Pons (tissue), 1 donor: ENCODE measurements around the gene PTPRM.

Experiments
- DNase-seq: peaks from one replicate; pipeline ENCODE4 v3.0.0-alpha.2; 2016; ENCODE audit warnings: low spot score

Gene PTPRM

DNA sequence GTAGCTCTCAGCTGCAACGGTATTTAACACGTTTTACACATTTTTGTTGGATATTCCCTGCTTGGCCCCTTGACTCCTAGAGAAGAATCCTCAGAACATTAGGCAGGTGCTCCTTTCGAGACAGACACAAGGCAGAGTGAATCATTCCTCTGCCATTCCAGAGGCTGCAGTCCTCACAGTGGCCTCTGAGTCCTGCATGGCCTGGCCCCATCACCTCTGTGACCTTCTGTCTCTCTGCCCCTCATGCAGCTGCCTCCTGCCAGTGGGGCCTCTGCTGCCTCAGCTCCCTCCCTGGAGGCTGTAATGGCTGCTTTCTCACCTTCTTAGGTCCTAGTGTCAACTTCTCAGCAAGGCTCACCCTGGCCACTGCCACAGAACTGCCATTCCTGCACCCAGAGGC, 101.3 kb downstream of the PTPRM start:
- no peak for DNase-seq

DNA sequence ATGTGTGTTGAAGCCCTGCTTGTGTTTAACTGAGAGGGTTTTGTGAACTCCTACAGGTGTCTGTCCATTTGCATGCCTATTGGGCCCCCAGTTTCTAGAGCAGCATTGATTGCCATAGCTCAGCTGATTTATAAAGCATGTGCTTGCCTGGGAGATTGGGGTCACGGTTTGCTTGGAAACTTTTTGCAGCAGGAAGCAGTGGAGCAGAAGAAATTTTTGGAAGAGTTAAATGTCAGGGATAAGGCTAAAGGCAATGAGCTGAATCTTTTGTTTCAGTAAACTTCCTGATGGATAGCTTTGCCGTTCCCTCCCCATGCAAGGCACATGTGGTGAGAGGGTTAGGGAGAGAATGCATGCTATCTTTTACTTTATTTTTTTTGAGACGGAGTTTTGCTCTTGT, 102.2 kb downstream of the PTPRM start:
- DNase-seq: no peak

DNA sequence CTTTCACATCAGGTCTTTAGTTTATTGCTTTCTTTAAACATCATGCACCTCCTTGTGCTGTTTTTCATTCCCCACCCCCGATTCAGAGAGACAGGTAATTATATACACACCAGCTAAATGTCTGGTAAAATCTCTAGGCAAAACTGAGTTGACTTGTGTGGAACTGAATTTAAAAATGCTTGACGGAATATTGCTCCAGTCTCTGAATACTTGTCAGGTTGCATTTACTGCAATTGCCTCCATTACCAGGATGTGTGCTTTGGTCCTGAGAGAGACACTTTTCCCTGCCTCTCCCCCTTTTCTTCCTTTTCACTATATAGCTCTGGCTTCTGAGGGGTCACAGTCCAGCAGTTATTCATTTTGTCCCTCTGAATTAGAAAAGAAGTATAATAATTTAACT, 104.0 kb downstream of the PTPRM start:
- DNase-seq: no peak

DNA sequence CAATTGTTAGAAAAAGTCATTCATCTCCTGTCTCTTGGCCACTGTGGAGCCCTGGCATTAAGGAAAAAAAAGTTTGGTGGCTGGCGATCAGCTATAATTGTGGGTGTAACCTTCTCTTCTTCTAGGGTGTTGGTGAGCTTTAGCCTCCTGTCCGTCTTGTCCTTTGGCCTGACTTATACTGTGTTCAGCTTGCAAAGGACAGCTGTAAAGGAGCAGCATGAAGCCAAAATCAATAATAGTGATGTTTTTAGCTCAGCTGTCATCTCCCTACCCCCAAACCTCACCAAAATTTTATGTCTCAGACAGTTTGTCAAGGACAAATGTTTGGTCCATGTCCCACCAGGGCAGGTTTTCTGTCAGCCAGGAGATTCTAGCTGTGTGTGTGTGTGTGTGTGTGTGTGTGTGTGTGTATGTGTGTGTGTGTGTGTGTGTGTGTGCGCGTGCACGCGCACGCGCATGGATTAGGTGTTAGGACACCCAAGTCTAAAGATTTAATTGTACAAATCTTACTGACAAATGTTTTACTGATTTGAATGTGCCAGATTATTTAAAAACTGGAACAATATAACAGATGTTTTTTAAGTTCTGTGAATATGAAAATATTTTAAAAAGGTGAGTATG, 109.2 kb downstream of the PTPRM start:
- DNase-seq: no peak

DNA sequence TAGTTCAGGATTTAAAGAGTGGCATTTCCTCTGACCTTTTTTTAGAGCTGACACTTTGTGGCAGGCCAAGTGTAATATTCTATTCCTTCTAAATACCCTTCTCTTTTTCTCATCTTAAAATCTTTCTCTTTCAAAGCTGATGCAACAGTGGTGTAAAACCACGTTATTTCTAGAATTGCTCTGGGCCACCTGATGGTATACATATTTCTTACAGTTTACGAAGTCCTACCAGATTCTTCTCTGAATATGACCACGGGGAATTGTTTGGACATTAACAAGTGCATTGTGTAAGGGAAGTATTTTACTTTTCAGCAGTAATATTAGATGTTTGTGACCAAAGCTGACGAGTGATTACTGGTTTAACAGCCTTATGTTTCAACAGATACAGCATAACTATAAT, 109.9 kb downstream of the PTPRM start:
- no peak for DNase-seq

DNA sequence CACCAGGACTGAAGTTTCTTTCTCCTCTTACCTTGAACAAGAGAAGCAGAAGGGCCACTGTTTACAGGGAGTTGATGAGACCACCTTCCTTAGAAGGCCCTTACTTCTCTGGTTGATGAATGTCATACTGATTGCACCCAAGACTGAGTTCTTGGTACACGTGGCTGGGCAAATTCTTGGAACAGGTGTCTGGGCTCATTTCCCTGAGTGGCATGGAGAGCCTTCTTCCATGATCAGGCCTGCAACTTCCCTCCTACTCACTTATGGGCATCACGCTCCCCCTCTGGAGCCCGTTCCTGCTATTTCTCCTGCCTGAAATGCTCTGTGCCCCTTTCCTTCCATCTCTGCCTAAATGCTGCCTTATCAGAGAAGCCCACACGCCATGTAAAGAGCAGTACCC, 110.3 kb downstream of the PTPRM start:
- DNase-seq: no peak

DNA sequence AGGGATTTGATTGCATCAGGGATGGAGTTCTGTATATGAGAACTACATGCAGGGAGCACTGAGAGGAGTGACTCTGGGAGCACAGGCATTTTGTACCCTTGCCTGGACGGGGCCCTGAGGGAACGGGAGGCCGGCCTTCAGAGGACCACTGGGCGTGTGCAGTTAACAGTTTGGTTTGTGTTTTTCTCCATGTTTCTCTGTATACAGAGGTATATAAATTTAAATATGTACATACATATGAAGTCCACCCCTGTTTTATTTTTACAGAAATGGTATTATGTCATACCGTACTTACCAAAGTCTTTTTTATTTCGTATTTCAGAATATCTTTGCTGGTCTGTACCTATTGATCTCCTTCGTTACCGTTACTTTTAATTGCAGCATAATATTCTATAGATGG, 111.3 kb downstream of the PTPRM start:
- DNase-seq: no peak

DNA sequence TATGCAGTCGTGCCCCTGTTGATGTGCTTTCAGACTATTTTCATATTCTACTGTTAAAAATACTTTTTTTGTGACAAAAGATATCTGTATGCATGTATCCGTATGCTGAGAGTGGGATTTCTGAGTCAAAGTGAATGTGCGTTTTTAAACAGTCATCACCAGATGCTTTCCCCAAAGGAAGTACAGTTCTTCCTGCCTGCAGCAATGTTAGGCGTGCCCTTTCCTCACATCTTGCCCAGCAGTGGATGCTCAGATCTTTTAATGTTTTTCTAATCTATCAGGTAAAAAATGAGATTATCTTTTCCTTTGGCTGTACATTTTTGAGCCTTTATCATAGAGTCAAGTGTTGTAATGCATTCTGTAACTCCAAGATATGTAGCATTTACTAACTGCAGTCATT, 111.7 kb downstream of the PTPRM start:
- no peak for DNase-seq

DNA sequence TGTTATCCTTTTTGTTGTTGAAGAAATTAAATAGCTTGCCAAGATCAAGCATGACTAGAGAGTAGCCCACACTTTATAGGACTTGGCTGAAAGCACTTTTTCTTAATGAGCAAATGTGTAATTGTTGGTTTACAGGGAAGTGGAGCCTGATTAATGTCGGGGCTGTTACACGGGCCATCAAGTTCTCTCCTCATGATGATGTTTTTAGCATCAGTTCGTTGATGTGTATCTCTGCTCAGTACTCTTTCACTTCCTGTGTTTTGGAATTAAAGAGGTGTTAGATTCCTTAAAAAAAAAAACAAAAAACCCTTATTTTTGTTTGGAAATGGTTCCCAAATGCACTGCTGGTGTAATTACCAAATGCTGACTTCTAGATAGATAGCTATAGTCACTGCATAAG, 114.2 kb downstream of the PTPRM start:
- DNase-seq: no peak

DNA sequence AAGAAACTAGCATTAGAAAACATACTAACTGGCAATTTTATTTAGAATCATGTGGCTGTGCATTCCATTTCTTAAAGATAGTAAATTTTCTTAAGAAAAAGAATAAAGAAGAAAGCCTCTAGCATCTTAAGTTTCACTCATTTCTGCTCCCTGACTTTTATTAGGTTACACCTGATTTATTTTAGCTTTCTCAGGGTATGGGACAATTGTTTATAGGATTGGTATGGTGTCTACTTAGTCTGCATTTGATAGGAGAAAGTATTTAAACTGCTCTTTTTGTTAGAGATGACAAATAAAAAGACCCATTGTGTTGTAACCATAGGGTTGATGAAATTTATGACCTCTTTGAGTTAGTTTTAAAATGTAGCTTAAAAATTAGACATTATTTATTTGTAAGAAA, 115.2 kb downstream of the PTPRM start:
- DNase-seq: no peak

DNA sequence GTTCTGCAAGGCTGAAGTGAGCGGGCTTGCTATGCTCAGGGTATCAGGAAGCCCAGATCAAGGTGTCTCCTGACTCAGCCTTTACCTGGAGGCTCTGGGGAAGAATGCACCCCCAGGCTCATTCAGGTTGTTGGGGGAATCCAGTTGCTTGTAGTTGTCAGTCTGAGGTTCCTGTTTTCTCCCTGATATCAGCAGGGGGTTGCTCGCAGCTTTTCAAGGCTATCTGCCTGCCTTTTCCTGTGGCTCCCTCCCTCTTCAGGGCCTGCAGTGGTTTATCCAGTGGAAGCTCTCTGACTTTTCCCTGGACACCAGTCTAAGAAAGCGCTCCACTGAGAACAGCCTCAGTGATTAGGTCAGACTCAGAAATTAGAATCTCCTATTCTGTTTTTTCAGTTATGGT, 116.6 kb downstream of the PTPRM start:
- DNase-seq: no peak

DNA sequence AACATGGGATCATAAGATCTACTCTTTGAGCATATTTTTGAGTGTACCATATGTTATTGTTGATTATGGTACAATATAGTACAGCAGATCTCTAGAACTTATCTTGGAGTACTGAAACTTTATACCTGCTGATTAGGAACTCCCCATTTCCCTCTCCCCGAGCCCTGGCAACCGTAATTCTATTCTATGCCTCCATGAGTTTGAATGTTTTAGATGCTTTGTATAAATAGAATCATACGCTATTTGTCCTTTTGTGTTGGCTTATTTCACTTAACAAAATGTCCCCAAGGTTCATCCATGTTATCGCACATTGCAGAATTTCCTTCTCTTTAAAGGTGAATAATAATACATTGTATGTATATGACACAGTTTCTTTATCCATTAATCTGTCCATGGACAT, 117.2 kb downstream of the PTPRM start:
- DNase-seq: no peak

DNA sequence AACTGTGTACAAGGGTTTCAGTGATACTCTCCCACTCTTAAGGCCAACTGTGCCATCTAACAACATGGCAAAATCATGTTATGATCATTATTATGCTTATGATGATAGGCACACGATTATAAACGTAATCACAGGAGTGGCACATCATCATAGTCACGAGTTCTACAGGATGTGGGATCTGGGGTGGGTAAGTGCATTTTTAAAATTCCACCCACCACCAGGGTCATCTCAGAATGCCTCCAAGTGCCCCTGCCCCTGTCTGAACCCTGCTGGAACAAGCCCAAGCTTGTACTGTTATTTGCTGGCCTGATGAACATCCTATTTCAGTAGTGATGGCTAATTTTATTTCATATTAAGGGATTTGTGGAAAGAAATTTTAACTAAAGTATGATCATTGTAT, 117.8 kb downstream of the PTPRM start:
- DNase-seq: no peak

DNA sequence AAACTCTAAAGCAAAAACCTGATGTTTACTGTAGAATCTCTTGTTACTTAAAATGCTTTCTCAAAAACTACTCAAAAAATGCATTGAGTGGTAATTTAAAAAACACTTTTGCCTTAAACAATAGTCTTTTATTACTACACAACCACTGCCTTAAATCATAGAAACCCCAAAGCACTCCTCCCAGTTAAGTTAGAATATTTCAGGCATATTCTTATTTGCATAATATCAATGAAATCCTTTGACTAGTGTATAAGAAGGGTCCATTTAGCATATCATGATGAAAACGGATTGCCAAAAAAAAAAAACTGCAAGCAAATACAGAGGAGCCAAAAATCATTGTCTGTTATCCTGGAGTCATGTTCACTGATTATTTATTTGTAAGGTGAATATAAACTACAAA, 119.2 kb downstream of the PTPRM start:
- DNase-seq: no peak

DNA sequence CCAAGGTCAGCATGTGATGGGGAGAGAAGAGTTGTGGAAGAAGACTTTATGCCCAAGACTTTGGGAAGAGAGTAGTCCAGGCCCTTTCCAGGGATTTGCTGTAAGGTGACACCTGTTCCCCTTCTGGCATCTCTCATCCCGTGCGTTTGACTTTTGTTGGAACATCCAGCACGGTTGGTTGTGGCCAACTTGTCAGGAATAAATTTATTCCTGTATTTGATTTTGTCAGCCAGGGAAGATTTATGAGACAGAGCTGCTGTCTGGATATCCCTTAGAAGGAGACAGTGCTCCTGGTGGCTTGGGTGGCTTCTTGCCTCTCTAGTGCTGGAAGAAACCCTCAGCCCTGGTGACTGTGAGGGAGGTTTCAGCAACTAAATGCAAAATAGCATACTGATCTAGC, 121.5 kb downstream of the PTPRM start:
- DNase-seq: no peak

DNA sequence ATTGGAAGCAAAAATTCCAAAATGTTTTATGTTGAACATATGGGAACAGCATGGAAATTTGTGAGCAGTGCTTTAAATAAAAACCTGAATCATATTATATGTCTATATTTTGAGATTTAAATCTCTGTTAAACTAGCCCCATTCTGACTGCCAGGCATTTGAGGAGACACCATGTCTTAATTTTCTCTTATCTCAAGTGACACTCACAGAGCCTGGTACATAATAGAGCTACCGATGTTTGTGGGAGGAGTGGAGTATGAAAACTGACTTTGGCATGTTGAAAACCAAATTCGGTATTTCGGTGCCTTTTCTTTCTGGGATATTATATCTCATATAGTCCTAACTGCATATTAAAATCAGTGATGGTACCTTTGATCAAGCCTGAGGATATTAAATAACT, 124.1 kb downstream of the PTPRM start:
- no peak for DNase-seq

DNA sequence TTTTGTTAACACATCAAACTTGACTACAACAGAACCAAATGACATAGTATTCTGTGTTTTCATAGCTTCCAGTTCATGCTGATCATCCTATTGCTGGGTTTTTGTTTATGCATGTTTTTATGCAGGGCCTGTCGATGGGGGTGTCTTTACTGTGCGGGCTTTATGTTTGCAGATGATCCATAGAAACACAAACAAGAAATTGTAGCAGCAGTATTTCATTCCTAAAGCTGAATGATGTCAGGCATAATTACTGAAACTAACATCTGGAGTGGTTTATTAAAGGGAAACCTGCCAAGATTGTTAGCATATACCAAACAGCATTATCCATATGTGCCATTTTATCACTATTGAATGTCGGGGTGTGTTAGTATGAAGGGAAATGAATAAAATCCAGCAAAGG, 129.7 kb downstream of the PTPRM start:
- no peak for DNase-seq

DNA sequence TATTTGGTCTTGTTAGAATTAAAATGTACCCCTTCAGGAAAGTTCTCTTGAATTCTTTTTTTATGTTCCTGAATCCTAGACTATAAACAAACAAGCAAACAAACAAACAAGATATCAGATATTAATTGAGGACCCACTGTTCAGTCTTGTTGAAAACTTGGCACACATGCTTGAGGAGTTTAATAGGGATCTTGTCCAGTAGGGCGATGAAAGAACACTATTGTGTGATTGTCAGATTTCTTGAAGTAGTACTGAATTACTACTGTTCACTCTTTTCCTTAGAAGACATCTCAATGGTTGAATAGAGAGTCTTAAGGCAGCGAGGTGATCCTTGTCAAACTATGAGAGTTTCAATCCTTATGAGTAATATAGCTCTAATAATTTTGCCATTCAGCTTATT, 130.2 kb downstream of the PTPRM start:
- no peak for DNase-seq

DNA sequence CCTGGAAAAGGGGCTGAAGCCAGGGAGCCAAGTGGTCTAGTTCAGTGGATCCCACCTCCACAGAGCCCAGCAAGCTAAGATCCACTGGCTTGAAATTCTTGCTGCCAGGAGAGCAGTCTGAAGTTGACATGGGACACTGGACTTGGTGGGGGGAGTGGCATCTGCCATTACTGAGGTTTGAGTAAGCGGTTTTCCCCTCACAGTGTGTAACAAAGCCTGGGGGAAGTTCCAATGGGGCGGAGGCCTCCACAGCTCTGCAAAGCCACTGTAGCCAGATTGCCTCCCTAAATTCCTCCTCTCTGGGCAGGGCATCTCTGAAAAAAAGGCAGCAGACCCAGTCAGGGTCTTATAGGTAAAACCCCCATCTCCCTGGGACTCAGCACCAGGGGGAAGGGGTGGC, 144.4 kb downstream of the PTPRM start:
- DNase-seq: no peak

DNA sequence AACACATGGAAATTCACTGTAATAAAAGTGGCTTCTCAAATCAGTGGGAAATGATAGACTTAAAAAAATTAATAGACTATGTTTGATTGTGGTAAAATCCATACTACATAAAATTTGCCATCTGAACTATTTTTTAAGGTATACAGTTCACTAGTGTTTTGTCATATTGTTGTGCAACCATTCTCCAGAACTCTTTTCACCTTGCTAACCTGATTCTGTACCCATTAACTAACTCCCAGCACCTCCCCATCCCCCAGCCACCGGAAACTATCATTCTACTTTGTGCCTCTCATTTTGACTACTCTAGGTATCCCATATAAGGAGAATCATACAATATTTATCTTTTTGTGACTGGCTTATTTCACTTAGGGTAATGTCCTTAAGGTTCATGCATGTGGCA, 153.3 kb downstream of the PTPRM start:
- no peak for DNase-seq

DNA sequence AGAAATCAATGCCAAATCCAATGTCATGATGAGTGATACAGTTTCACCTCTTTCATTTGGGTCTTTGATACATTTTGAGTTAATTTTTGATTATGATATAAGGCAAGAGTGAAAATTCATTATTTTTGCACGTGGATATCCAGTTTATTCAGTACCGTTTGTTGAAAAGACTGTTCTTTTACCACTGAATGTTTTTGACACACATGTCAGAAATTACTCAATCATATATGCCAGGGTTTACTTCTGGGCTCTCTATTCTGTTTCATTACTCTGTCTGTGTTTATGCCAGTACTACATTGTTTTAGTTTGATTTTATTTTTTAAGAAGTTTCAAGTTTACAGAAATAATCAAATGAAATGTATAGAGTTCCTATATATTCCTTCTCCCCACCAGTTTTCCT, 154.4 kb downstream of the PTPRM start:
- no peak for DNase-seq

DNA sequence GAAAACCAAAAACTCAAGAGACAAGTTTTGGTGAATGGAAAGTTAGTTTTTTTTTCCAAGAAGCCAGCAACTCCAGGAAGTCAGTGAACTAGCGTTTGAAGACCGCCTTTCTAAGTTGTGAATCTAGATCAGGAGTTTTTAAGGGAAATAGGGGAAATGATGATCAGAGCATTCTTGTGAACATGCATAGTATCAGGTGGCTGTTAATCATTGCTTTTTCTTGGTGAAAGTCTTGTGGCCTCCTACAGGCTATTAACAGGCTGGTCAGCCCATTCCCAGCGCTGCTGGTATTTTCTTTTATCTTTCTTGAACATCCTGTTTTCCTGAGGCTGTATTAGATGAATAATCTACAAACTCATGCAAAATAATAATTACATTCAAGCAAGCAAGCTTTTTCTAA, 155.8 kb downstream of the PTPRM start:
- no peak for DNase-seq

DNA sequence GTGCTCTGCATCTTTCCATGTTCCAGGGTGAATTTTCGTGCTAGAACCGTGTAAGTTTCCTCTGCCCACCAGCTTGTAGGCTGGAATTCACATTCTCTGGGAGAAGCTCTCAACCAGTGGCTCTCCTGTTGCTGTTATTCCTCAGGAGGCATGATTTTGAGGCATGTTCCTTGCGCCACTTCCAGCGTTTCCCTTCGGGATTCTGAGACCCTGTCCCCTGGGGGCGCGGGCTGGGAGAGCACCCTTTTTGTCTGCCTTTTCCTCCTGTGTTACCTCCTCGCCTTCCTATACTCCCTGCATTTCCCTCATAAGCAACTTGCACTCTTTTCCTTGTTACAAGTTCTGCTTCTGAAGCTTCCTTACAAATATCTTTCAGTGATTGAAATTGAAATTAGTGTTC, 156.4 kb downstream of the PTPRM start:
- no peak for DNase-seq

DNA sequence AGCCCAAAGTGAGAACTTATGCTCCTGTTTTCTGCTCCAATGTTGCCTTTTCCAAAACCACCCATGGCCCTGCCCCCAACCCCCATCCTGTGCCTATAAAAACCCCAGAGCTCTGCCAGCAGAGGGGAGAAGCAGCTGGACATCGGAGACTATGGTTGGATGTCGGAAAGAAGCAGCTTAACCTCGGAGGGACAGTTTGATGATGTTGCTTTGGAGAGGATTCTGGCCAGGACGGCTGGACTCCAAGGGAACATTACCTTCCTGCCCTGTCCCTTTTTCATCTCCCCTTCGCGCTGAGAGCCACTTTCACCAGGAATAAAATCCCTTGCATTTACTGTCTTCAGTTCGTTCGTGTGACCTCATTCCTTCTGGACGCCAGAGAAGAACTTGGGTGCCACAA, 158.4 kb downstream of the PTPRM start:
- DNase-seq: no peak

DNA sequence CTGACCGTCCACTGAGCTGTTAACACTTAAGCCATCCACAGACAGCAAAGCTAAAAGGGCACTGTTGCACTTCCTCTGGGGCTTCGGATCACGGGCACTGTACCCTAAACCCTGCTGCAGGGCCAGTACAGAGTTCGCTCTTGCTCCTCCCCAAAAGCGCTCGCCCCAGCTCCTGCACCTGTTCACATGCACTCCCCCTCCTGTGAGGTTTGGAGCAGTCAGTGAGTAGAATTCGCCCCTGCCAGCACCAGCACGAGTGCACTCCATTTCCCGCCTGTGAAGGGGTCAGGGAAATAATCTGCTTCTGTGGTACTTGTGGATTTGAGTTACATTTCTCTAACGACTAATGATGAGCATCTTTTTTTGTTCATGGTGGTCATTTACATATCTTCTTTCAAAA, 158.8 kb downstream of the PTPRM start:
- no peak for DNase-seq
